ENCODE data around the gene FCRL5.

DNA sequence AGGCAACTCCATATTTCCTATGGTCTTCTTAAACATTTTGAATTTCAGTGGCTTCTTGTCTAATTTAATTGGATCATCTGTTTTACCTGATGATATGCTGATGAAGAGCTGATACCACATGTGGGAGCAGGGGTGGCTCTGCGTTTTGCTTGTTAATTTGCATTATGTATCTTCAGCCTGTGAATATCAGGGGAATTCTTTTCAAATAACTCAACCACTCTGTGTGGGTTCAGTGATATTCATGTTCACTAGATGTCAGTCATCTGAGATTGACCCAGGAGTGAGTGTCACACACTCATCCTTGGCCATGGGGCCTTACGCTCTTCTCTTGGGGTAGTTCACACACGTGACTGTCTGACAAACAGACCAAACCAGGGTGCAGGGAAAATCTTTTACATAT lies 83.0 kb downstream of the FCRL5 start:
- TF ChIP-seq POLR2AphosphoS5 (IDR thresholded peaks at IDR 0.05): no peak
- TF ChIP-seq, protein P1, sequence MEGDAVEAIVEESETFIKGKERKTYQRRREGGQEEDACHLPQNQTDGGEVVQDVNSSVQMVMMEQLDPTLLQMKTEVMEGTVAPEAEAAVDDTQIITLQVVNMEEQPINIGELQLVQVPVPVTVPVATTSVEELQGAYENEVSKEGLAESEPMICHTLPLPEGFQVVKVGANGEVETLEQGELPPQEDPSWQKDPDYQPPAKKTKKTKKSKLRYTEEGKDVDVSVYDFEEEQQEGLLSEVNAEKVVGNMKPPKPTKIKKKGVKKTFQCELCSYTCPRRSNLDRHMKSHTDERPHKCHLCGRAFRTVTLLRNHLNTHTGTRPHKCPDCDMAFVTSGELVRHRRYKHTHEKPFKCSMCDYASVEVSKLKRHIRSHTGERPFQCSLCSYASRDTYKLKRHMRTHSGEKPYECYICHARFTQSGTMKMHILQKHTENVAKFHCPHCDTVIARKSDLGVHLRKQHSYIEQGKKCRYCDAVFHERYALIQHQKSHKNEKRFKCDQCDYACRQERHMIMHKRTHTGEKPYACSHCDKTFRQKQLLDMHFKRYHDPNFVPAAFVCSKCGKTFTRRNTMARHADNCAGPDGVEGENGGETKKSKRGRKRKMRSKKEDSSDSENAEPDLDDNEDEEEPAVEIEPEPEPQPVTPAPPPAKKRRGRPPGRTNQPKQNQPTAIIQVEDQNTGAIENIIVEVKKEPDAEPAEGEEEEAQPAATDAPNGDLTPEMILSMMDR (IDR thresholded peaks at IDR 0.05): no peak
- TF ChIP-seq POLR2A (IDR thresholded peaks at IDR 0.05): no peak
